Vein endothelial cell (primary cell): ENCODE data around the gene STAT1. TPM values are rescaled to one million over a fixed set of nuclear protein-coding genes. Genes with fewer than 3 reads are reported as not detected.

ENCODE experiments used
- total RNA-seq: library from RNA; depleted of rRNA; stranded (reverse); fragments of >200 nt; gene quantifications from 2 replicates; pipeline ENCODE4 v1.2.3, GENCODE V29; 2012

Gene STAT1
- total RNA-seq = 89.2 and 188 TPM in 2 replicates

DNA sequence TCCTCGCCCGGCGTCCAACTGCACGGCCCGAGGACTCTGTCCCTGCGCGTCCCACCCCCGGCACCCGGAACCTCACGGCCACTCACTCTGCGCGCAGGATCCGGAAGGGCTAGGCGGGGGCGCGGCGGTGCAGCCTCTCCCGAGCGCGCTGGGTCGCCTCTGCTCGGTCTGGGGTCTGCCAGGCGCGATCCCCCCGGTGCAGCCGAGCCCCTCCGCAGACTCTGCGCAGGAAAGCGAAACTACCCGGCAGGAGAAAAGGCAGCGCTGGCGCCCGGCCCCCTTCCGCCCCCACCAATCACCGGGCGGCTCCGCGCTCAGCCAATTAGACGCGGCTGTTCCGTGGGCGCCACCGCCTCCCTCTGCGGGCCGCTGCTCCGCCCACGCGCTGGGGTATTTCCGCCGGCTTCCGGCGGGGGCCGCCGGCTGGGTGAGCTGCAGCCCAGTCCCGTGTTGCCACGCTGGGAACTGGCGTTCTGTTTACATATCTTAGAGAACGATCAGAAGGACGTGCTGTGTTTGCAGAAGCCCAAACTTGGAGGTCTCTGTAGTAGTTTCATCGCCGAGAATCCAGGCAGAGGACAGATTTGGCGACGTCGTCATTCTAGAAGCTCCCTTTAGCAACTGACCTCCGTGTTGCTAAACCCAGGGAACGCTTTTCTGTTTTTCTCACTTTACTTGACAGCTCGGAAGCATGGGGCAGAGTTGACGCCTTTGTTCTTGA is at the start of gene STAT1:
Gene STAT1 (minus strand): TSS at position 240 of the 721 bp plus-strand sequence. CDS start 4,168 bp downstream, outside the sequence.

Other genes with a start within 250 kb of the STAT1 start
- 143 and 161 TPM in 2 replicates for gene GLS, start 133.3 kb downstream of the STAT1 start, total RNA-seq
- gene STAT4, start 136.8 kb upstream of the STAT1 start, total RNA-seq = 1.4 and 3.6 TPM in 2 replicates
- gene MYO1B, start 231.2 kb upstream of the STAT1 start, total RNA-seq = 119 and 198 TPM in 2 replicates